PC-9 (cell line): ENCODE data around the gene ZNF469.

ENCODE experiments used
- EZH2 ChIP-seq: fragments of 200-600 bp; sonication (generic); IDR thresholded peaks from 2 replicates; pipeline ENCODE4 v1.8.0; 2017; ENCODE audit warnings: antibody characterized with exemption, low read depth
- TF ChIP-seq, protein P1 (sequence below): fragments of 200-600 bp; sonication (generic); conservative IDR thresholded peaks from 2 replicates; pipeline ENCODE4 v1.6.1; 2017; ENCODE audit warnings: mixed run types, antibody characterized with exemption, mild to moderate bottlenecking, moderate library complexity

DNA sequence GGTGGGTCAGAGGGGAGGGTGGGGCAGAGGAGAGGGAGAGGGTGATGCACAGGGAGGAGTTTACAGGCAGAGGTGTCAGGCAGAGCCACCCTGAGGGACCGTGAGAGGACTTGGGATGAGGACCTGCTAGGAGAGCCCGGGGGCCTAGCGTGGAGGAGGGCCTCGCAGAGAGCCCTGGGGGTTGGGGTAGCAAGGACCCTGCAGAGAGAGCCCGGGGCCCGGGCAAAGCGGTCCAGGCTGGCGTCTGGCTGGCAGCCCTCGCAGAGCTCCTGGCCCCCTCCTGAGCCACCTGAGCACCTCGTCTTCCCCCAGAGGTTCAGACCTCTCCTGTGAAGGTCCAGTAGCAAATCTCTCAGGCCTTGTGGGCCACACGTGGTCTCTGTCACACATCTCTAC lies 42.0 kb upstream of the ZNF469 start:
- TF ChIP-seq EZH2: no peak
- TF ChIP-seq, protein P1, sequence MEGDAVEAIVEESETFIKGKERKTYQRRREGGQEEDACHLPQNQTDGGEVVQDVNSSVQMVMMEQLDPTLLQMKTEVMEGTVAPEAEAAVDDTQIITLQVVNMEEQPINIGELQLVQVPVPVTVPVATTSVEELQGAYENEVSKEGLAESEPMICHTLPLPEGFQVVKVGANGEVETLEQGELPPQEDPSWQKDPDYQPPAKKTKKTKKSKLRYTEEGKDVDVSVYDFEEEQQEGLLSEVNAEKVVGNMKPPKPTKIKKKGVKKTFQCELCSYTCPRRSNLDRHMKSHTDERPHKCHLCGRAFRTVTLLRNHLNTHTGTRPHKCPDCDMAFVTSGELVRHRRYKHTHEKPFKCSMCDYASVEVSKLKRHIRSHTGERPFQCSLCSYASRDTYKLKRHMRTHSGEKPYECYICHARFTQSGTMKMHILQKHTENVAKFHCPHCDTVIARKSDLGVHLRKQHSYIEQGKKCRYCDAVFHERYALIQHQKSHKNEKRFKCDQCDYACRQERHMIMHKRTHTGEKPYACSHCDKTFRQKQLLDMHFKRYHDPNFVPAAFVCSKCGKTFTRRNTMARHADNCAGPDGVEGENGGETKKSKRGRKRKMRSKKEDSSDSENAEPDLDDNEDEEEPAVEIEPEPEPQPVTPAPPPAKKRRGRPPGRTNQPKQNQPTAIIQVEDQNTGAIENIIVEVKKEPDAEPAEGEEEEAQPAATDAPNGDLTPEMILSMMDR: no peak
